Measurements from ENCODE around the gene ARSH.
"Not testable (repeated sequence)": the region's sequence is repeated elsewhere in the genome, so short reads cannot be mapped to it uniquely, and the experiment has no call there.

Gene ARSH, protein sequence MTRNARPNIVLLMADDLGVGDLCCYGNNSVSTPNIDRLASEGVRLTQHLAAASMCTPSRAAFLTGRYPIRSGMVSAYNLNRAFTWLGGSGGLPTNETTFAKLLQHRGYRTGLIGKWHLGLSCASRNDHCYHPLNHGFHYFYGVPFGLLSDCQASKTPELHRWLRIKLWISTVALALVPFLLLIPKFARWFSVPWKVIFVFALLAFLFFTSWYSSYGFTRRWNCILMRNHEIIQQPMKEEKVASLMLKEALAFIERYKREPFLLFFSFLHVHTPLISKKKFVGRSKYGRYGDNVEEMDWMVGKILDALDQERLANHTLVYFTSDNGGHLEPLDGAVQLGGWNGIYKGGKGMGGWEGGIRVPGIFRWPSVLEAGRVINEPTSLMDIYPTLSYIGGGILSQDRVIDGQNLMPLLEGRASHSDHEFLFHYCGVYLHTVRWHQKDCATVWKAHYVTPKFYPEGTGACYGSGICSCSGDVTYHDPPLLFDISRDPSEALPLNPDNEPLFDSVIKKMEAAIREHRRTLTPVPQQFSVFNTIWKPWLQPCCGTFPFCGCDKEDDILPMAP

DNA sequence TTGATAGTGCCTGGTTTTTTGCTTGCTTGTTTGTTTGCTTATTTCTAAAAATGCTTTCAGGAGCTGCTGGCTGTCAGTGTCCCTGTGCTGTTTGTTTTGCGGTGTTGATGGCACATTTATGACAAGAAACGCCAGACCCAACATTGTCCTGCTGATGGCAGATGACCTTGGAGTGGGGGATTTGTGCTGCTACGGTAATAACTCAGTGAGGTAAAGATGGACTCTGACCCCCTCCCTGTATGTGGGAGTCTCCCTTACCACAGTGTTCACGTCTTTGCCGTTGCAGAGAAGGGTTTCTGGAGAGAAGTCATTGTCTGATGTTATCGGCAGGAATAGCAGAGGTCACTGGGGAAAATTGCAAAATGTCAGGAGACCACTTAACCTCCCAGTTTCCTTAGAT lies at the start of gene ARSH:
Gene ARSH, plus strand, starts transcription at position 52 of the 400 bp plus-strand sequence. Its CDS starts 67 bp downstream, at position 119.
- DNase-seq (ENCODE audit: low read depth): no peak

DNA sequence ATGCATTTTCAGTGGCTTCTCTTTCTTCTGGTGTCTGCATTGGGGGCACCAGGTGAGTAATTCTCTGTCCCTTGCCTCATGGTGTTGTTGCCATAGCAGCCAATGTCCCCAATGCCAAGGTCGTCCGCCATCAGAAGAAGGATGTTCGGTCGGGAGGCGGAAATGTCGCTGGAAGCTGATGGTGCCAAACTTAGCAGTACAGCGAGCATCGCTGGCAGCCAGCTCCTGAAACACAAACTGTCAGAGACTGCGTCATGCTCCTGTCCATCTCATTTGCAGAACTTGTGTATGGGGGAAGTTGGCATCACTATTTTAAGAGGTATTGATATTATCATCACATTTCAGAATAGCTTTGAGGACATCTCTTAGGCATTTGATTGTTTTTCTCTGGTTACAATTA lies 48.1 kb upstream of the ARSH start:
- DNase-seq (ENCODE audit: low read depth): no peak

DNA sequence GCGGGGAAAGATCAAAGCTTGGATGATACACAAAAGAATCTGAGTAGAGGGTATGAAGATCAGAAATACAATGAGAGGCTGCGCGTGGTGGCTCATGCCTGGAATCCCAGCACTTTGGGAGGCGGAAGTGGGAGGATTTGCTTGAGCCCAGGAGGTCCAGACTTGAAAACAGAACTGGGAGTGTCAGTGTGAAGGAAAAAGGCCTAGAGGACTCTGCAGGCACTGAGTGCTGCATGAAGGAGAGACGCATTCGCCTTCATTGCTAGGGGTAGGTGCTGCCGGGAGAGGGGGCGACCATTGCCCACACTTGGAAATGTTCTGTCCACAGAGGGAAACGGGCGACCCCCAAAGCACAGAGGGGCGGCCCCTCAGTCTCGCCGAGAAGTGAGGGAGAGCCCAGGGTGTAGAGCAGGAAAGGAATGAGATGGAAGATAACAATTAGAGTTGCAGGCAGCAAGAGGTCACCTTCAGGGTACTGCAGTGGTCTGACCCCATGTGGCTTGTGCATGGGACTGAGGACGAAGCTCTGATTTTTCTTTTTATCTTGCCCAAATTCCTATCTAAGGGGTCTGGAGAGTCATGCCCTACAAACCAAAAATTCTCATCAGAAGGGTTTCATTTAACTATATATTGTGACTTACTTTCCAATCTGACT lies 45.4 kb upstream of the ARSH start:
- no peak for DNase-seq (ENCODE audit: low read depth)

DNA sequence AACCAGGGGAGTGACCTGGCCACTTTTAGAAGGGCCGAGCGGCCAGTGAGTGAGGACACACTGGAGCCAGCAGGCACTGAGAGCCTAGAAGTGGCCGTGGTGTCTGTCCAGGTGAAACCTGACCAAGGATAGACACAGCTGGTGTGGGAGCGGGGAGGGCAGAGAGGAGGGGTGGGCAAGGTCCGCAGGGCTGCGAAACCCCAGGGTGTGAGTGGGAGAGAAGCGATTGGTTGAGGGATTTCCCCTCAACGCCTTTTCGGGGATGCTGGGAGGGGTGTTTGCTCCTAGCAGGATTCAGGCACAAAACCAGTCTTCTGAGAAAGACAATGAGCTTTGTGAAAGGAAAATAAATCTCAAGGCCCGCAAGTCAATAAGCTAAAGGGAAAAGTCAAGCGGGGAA lies 44.0 kb upstream of the ARSH start:
- DNase-seq (ENCODE audit: low read depth): no peak

DNA sequence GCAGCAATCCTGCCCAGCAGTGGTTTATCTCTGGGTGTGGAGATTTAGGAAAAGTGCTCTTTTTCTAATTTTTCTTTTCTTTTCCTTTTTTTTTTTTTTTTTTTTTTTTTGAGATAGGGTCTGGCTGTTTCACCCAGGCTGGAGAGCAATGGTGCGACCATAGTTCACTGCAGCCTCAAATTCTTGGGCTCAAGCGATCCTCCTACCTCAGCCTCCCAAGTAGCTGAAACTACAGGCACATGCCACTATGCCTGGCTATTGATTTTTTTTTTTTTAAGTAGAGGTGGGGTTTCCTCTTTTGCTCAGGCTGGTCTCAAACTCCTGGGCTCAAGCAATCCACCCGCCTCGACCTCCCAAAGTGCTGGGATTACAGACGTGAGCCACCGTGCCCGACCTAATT lies 42.9 kb upstream of the ARSH start:
- DNase-seq (ENCODE audit: low read depth): not testable (repeated sequence)

DNA sequence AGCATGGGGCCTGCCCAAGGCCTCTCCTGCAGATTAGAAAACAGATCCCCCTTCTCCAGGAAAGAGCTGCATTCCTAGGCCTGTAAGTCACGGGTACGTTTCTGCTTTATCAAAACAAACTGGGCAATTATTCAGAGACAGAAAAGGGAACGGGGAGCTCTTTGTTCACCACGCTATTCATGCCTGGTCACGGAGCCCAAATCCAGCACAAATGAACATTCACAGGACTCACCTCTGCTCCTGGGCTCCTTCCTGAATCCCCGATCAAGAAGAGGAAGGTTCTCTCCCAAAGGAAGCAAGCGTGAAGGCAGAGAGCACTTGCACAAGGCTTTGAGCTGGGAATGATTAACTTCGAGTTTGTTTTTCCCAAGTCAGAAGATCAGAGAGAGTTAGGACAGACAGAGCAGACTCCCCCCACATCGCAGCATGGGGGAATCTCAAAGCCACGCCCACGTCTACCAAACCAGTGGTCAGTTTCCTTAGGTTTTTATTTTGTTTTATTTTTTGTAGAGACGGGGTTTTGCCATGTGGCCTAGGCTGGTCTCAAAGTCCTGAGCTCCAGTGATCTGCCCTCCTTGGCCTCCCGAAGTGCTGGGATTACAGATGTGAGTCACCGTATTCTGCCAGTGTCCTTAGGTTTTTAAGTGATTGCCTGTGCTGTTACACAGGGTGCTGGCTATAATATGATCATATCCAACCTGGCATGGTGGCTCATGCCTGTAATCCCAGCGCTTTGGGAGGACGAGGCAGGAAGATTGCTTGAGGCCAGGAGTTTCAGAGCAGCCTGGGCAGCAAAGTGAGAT lies 42.2 kb upstream of the ARSH start:
- not testable (repeated sequence) for DNase-seq (ENCODE audit: low read depth)

DNA sequence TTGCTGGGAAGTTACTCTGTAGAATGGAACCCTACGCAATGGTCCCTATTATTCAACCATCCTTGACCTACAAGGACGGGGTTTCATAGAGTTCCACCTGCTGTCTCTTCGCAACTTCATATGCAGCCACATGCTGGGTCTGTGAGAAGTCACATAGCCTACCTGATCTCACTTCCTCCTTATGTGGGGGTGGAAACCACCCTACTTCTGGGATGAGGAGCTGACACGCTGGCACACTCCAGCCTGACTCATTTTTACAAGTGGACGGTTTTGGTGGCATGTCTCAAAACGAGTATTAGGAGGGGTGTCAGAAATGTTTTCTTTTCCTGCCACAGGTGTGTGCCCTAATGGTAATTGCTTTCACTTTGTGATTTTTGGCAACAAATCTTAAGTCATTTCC lies 40.4 kb upstream of the ARSH start:
- no peak for DNase-seq (ENCODE audit: low read depth)

DNA sequence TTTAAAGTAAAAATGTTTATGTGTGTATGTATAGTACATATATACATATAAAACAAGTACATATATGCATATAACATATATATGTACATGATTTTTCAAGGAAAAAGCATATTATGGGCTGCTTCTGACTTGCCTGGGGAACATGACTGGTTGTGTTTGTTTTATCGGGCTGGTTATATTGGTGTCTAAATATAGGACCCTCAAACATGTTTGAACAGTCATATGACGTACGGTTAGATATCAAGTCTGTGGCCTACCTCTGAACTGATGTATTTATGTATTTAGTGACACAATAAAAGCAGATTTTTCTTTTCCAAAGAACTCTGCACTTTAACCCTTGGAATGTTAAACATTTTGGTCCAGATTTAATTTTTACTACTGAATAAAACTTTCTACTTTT lies 39.3 kb upstream of the ARSH start:
- no peak for DNase-seq (ENCODE audit: low read depth)

DNA sequence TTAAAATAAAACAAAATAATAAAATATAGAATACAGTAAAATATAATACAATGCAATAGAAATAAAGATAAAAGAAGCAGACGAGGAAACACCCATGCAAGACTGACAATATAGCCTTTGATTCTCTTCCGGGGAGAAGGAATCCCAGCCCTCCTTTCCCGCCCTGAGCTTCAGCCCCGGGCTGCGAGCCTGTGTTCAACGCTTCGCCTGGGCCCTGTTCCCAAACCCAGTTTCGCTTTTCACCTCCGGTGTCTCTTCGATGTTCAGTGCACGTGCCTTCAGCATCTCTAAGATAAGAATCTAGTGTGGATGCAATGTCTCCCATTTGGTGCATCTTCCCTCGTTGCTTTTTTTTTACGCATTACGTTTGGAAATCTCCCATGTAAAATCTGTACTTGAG lies 38.8 kb upstream of the ARSH start:
- DNase-seq (ENCODE audit: low read depth): no peak

DNA sequence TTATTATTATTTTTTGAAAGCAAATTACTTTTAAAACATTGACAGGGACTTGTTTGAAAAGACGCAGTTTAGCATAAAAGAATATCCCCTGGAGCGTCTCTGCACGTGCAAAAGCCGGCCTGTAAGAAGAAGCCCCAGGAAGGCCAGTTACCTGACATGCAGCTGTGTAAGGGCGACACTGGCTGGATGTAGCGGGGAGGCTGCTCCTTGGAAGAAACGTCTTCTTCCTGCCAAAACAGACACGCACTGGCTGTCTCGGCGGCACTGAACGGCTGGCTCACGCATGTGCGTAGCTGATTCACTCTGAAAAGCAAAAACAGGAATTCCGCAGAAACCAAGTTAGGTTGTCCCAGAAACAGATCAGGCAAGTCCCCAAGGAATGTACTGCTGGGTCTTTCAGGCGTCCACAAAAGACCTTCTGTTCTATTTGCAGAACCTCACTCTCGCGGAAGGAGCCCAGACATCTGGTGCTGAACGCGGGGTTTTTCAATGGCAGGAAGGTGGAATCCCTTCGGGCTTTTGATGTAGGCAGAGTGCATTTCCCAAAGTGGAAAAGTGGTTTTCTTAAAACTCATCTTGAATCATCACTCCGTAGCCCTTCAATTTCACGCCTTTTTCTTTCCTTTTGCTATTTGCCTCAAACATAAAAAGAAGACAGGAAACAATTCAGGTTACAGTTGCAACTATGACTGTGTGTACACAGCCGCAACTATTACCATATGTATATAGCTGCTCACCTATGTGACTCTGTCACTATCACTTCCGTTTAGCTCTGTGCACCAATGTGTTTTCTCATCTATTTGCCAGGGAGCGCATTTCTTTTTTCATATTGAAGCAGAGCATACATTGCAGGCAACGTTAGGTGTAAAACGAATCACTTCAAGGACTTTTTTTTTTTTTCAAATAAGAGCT lies 38.1 kb upstream of the ARSH start:
- DNase-seq (ENCODE audit: low read depth): no peak

DNA sequence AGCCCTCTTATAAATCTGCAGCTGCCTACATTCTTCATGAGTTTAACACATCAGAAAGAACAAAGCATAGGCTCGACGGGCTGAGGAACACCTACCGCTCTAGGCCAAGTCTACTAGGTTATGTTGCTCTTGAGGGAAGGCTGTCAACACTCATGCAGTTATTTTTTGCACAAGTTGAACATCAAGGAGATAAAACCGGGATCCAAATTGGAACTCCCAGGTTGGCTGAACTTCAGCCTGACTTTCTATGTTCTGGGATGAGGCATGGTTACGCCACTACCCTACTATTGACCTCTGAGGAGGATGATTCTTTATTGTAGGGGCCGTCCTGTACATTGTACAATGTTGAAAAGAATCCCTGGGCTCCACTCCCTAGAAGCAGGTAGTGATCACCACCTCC lies 37.3 kb upstream of the ARSH start:
- no peak for DNase-seq (ENCODE audit: low read depth)

DNA sequence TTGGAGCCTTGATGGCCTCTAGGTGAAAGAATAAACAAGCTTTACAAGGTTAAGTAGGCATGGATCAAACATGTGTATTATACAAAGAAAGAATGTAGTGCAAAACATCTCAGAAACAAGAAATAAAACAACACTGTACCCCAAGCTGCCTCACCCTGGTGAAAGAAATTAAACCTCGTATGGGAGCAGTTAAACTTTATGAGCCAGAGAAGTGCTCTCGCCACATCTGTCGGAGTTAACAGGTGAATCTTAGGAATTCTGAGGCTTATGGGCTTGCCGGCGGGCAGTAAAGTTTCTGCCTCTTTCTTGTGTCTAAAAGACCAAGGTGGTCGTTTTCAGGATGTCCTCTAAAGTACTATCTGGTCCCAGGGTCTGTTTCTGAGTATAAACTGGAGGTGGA lies 34.0 kb upstream of the ARSH start:
- no peak for DNase-seq (ENCODE audit: low read depth)

DNA sequence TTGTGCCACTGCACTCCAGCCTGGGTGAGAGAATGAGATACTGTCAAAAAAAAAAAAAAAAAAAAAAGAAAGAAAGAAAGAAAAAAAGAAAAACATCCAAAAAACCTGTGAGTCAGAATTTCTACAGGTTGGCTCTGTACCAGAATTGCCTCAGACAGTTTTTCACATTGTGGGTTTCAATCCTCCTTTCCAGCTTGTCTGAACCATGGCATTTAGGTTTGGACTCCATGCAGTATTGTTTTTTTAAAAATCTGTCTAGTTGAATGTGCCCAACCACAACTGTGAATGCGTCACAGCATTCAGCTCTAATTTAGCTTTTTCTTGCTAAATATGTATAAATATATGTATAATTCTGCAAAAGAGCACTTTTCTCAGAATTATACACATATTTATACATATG lies 31.4 kb upstream of the ARSH start:
- DNase-seq (ENCODE audit: low read depth): no peak

DNA sequence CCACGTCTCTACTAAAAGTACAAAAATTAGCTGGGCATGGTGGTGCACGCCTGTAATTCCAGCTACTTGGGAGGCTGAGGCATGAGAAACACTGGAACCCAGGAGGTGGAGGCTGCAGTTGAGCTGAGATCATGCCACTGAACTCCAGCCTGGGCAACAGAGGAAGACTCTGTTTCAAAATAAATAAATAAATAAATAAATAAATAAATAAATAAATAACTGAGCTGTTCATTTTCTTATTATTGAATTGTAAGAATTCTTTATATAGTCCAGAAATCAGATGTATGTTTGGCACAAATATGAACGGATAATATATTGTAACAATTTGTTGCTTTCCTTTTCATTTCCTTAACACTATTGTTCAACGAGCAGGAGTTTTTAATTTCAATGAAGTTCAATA lies 27.7 kb upstream of the ARSH start:
- DNase-seq (ENCODE audit: low read depth): not testable (repeated sequence)

DNA sequence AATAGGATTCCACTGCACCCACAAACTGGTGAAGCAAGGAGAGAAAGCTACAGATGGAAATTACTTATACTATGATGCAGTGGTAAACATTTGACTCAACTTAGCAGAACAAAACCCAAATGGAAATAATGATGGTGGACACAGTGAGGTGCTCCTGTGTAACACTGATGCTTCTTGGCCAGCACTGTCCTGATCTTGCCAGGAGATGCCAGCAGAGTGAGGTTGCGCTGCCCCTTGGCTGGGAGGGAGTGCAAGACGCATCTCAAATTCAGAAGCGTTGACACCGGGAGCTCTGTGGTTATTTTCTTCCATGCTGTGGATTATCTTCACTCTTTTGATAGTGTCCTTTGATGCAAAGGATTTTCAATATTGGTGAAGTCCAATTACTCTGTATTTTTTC lies 22.0 kb upstream of the ARSH start:
- no peak for DNase-seq (ENCODE audit: low read depth)

DNA sequence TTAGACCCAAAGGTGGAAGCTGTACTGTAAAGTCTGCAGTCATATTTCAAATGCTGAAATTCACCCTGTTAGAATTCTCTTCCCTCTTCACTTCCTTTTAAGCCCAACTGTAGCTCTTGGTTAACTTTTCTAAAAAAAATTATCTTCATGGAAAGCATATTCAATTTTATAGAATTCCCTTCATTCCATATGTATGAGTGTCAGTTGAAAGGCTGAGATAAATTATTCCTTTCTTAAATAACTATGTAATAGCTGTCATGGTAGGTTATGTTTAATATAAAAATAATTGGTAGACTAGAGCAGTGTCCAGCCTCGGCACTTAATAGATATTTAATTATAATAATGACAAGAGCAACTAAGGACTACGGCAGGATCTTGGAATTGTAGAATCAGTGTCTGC lies 16.8 kb upstream of the ARSH start:
- no peak for DNase-seq (ENCODE audit: low read depth)

DNA sequence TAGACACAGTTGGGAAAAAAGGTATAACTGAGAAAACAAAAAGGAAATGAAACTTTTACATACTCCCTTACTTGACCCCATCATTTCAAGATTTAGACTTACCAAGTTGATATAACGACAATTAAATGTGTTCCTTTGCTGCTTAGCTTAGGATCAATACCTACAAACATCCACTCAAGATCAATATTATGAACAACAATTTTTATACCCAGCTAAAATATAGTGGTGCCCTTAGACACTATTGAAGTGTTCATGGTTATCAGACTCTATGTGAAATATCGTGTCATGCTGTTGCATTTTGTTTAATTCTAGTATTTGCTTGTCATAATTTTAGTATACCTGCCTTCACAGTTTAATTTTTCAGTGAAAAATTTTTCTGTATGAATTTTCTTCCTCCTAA lies 4.2 kb downstream of the ARSH start:
- no peak for DNase-seq (ENCODE audit: low read depth)

DNA sequence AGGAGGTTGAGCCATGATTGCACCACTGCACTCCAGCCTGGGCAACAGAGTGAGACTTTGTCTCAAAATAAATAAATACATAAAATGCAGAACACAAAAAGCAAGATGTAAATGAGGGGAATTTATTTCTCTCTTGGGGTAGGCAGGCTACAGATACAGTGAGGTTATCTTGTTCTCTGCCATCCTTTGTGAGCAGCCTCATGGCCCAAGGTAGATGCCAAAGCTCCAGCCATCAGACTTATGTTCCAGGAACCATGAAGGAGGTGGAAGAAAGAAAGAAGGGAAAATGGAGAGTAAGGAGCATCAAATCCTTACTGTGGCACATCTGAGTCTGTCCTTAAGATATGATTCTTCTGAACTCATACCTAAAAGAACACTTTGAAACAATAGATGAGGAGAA lies 11.1 kb downstream of the ARSH start:
- DNase-seq (ENCODE audit: low read depth): no peak

DNA sequence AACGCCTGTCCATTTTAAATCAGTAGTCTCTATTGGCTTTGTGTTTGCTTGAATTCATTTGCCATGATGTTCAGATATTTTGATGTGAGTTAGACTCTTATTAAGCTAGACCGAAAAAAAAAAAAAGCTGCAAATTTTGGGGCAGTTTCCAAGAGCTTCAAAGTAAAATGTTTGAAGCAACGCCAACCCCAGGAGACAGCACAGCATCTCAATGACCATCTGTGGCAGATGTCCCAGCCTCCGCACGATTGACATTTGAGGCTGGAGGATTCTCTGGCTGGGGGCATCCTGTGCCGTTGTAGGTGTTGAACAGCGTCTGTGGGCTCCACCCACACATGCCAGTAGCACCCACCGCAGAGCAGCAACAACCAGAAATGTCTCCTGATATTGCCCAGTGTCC lies 17.8 kb downstream of the ARSH start:
- no peak for DNase-seq (ENCODE audit: low read depth)

DNA sequence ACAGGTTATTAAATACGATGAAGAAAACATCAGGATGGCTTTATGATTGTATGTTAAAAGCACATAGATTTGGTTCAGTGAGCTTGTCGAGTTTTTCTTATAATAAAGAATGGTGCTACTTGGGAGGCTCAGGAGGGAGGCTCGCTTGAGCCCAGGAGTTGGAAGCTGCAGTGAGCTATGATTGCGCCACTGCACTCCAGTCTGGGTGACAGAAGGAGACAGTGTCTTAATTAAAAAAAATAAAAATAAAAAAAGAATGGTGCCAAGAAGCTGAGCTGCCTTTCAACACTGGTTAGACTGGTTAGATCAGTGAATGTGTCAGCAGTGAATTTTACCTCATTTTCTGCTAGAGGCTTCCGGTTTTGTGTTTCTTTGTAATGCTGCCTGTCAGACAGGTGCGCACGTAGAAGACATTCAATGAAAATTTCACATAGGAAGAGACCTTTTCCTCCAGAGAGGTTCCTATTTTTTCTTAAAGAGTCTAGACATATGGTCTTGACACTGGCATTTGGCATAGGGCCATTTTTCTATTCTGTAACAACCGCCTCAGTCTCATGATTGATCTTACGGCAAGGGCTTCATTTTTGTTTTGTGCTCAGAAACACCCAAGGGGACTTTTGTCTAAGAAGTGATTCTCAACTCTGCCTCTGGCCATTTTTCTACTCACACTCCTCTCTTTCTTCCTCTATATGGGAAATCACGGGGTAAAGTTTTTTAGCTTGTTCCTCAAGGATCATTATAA lies 19.9 kb downstream of the ARSH start:
- no peak for DNase-seq (ENCODE audit: low read depth)

DNA sequence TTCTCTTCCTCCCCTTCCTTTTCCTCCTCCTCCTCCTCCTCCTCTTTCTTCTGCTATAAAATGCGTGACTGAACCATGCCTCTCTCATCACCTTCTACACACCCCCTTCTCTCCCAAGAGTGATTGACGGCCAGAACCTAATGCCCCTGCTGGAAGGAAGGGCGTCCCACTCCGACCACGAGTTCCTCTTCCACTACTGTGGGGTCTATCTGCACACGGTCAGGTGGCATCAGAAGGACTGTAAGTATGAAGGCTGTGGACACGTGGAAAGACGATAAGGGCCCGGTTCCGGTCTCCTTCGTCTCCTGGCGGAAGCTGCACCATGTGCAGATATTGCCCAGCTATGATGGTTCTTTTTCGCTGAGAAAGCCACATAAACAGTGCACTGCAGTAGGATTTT lies 22.8 kb downstream of the ARSH start:
- no peak for DNase-seq (ENCODE audit: low read depth)
